T-helper 17 cell (primary cell): ENCODE data around the gene MED22. TPM values are rescaled to one million over a fixed set of nuclear protein-coding genes. Genes with fewer than 3 reads are reported as not detected.
A peak's percentile ranks its signal among the peaks of the same experiment; 100 is the strongest.
"Not testable (repeated sequence)": the region's sequence is repeated elsewhere in the genome, so short reads cannot be mapped to it uniquely, and the experiment has no call there.

Source experiments
- ATAC-seq: fragments of 150-1000 bp; cut with Tn5 transposase; 2 replicates; pipeline ENCODE4 v1.10.0; 2021; ENCODE audit warnings: mild to moderate bottlenecking, moderate library complexity
- DNase-seq, 3 donors: peaks; one replicate each; pipeline versions ENCODE4 v3.0.0 to v3.0.0-alpha.2; 2020 to 2021
- H3K9me3 ChIP-seq: one replicate; pipeline ENCODE4 v1.7.0; 2013; ENCODE audit warnings: low read length, mild to moderate bottlenecking; ENCODE audit not compliant: control insufficient read depth, poor library complexity, severe bottlenecking
- H3K27ac Mint-ChIP-seq: one replicate; pipeline ENCODE4 v1.8.0; 2022; ENCODE audit warnings: mild to moderate bottlenecking, moderate library complexity, mixed read lengths
- H3K27me3 Mint-ChIP-seq: one replicate; pipeline ENCODE4 v1.8.0; 2022; ENCODE audit warnings: mixed read lengths
- H3K36me3 Mint-ChIP-seq: one replicate; pipeline ENCODE4 v1.8.0; 2022; ENCODE audit warnings: low read depth, mixed read lengths
- H3K4me1 Mint-ChIP-seq: one replicate; pipeline ENCODE4 v1.8.0; 2022; ENCODE audit warnings: mild to moderate bottlenecking, mixed read lengths
- H3K4me3 Mint-ChIP-seq: one replicate; pipeline ENCODE4 v1.8.0; 2022; ENCODE audit warnings: mild to moderate bottlenecking, moderate library complexity, mixed read lengths
- total RNA-seq, 4 donors: library from RNA in 2 of 4; stranded (reverse) in 2 of 4; gene quantifications; one replicate each; pipeline ENCODE4 v1.2.3 and lab custom pipeline; 2022 to 2026

MED22 gene
- total RNA-seq, 2 donors from 2014 or later = 23.4 to 23.6 TPM

DNA sequence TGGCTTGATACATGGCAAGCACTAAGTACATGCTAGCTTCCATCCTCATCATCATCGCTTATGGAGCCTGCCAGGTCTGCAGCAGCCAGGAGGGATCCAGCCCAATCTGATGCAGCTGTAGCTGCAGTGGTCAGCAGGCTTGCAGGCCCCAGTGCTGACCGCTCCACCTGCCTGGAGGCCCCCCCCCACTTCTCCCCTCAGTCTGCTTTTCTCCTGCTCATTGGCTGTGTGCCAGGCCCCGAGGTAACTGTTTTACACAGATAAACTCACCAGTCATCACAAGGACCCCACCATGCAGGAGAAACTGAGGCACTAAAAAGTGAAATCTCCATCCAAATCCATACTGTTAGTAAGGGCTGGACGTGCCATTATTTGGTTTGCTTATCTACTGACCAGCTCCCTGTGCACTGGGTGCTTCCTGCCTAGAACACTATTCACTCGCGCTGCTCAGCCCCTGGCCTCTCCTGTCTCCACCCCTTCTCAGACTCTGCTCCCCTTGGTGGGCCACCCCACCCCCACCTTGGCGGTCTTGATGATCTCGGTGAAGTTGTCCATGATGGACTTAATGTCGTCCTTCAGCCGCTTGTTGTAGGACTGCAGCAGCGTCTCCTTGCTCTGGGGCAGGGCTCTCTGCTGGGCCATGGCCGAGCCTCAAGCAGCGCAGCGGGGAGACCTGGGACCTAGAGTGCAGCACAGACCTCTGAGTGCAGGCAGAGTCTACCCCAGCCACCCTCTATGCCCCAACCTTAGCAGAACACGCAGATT, 1.7 kb downstream of the MED22 start:
- Mint-ChIP-seq H3K36me3 (peaks cover 7% of the 10 kb centered on the region), H3K27me3 (no peaks in the 10 kb centered on the region), H3K27ac (peak overlapping the region; percentile 99), H3K4me3 (peak overlapping the region; percentile 94), H3K4me1 (peaks cover 33% of the 10 kb centered on the region)
- no peak for DNase-seq
- ATAC-seq = no peak
- H3K9me3 ChIP-seq = no peaks in the 10 kb centered on the region

DNA sequence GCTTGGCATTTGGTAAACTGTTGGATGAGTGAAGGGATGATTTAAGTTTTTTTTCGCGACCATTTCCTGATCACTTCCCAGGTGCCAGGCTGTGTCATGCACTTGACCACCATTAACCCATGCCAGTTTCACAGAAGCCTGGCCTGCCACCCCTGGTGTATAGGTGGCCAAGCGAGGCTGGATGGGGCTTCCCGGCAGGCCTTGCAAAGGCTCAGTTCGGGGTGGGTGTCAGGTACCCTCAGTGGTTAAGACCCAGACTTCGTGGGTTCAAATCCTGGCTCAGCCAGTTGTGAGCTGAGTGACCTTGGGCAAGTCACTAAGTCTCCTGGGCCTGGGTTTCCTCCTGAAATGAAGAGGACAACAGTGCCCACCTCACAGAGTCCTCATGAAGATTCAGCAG, 2.3 kb downstream of the MED22 start:
- no peak for ATAC-seq
- Mint-ChIP-seq H3K27me3 (no peaks in the 10 kb centered on the region), H3K4me1 (peaks cover 34% of the 10 kb centered on the region), H3K36me3 (peaks cover 8% of the 10 kb centered on the region), H3K4me3 (no peak overlapping the region), H3K27ac (no peak overlapping the region)
- no peak for DNase-seq
- H3K9me3 ChIP-seq = no peaks in the 10 kb centered on the region

DNA sequence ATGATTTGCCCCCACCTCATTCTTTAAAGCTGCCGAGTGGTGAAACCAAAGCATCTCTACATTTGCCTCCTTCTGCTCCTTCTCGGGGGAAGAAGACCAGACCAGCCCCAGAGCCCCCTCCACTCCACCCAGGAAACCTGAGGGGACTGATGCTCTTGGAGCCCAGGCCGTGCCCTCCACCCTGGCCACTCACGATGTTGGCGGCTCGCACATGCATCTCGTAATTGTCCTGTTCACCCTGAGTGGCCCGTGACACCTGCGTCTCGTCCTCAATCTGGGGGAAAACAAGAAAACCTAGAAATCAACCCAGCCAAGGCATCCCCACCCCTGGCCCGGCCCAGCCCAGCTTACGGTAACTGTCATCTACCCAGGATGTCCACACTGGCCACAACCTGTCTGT, 3.0 kb downstream of the MED22 start:
- H3K9me3 ChIP-seq = no peaks in the 10 kb centered on the region
- H3K27me3 Mint-ChIP-seq = no peaks in the 10 kb centered on the region
- ATAC-seq (no peak), DNase-seq (no peak)
- no peak overlapping the region for H3K27ac Mint-ChIP-seq
- H3K36me3 Mint-ChIP-seq = peaks cover 9% of the 10 kb centered on the region
- H3K4me1 Mint-ChIP-seq = peaks cover 39% of the 10 kb centered on the region
- no peak overlapping the region for H3K4me3 Mint-ChIP-seq

DNA sequence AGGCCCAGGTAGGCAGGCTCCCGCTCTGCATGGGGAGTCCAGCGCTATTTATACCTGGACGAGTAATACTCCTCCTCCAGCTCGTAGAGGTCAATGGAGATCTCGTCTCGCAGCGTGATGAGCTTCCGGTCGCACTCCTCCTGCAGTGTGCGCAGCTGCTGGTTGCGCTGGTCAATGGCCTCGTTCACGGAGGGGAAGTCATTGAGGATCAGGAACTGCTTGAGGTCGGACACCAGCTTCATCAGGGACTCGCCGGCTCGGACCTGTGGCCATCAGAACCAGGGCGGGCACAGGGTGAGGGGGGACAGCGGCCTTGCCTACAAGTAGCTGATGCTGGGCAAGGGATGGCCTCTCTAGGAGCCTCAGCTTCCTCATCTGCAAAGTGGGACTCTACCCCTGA, 3.9 kb downstream of the MED22 start:
- Mint-ChIP-seq H3K36me3 (peaks cover 9% of the 10 kb centered on the region), H3K27ac (no peak overlapping the region), H3K27me3 (no peaks in the 10 kb centered on the region), H3K4me1 (peaks cover 43% of the 10 kb centered on the region), H3K4me3 (no peak overlapping the region)
- ATAC-seq (no peak), DNase-seq (no peak)
- no peaks in the 10 kb centered on the region for H3K9me3 ChIP-seq

DNA sequence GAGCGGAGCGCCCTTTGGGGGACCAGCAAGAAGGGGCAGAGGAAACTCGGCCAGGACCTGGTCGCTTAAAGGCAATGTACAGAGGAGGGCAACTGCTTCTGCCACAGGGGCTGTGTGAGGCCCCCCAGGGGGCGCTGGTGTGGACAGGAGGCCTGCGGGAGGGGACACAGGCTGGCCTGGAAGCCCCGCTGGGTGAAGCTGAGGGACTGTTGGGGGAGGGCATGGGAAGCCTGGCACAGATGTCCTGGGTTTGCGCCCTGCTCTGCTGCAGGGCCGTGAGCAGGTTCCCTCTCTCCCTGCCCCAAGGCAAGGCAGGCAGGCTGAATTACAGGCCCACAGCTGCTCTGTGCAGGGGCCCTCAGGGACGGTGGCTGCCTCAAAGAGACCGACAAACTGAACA, 5.4 kb downstream of the MED22 start:
- no peaks in the 10 kb centered on the region for H3K27me3 Mint-ChIP-seq
- H3K36me3 Mint-ChIP-seq = peaks cover 2% of the 10 kb centered on the region
- no peak overlapping the region for H3K4me3 Mint-ChIP-seq
- ATAC-seq (no peak), DNase-seq (no peak)
- H3K27ac Mint-ChIP-seq = no peak overlapping the region
- peaks cover 32% of the 10 kb centered on the region for H3K4me1 Mint-ChIP-seq
- no peaks in the 10 kb centered on the region for H3K9me3 ChIP-seq

DNA sequence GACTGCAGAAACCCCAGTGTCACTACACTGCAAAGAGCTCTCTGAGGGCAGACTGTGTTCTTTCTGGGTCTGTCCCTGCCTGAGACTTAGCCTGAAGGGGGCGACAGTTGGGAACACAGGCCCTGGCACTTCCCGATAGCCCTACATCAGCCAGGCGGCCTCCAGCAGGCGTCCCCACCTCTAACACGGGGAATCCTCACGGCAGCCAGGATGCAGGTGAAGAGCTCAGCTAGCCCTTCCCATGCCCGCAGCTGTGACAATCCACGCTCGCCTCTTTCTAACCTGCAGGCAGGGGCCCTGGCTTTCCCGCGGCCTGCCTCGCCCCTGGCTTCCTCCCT, 5.9 kb downstream of the MED22 start:
- no peak overlapping the region for H3K27ac Mint-ChIP-seq
- DNase-seq (no peak), ATAC-seq (peak; percentile 16)
- no peaks in the 10 kb centered on the region for H3K27me3 Mint-ChIP-seq
- H3K4me3 Mint-ChIP-seq = no peak overlapping the region
- peaks cover 2% of the 10 kb centered on the region for H3K36me3 Mint-ChIP-seq
- H3K9me3 ChIP-seq = no peaks in the 10 kb centered on the region
- peaks cover 30% of the 10 kb centered on the region for H3K4me1 Mint-ChIP-seq

DNA sequence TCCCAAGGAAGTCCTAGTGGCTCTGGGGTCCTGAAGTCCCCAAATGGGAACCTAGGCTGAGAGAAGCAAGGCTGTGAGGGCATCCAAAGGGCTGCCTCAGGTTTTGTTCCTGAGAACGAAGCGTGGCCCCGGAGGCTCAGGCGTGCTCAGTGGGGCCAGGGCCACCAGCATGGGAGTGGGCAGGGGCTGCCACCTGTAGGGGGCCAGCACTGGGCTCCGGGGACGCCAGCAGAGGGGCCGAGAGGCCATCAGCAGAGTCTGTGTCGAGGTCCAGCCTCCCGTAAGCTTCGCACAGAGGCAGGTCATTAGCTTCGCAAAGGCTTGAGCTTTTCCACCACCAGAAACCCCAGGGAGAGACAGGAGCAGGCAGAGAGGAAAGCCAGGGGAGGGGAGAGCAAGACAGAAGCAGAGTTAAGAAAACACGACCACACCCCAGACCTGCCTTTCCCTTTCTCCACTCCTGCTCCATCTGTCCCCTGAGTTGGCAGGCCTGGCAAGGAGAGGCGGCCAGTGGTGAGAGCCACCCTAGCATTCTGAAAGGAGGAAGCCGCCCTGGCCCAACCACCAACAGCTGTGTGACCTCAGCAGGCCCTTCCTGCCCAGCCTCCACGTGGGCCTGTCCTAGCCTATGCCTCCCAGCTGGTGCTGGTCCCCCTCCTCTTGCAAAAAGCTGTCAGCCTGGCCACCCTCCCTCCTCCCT, 6.4 kb downstream of the MED22 start:
- DNase-seq (no peak), ATAC-seq (peak; percentile 16)
- H3K4me3 Mint-ChIP-seq = no peak overlapping the region
- H3K27ac Mint-ChIP-seq = peak overlapping the region; percentile 79
- H3K9me3 ChIP-seq = no peaks in the 10 kb centered on the region
- H3K27me3 Mint-ChIP-seq = no peaks in the 10 kb centered on the region
- H3K36me3 Mint-ChIP-seq = peaks cover 2% of the 10 kb centered on the region
- H3K4me1 Mint-ChIP-seq = peaks cover 25% of the 10 kb centered on the region

DNA sequence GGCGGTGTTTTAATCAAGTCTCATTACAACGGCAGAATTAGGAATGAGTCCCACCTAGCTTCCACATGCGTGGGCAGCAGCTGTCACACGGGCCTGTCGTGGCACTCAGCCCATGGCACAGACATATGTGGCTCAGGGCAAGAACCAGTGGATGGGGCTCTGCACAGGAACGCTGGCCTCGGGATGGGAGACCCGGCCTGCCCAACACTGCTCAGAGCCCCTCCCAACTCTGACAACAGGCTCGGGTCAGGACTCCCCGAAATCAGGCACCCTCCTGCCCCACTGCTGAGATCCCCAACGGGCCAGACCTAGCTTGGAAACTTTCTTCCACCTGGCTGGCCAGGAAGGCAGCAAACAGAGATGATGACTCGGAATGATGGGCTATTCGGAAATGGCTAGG, 7.0 kb downstream of the MED22 start:
- H3K4me1 Mint-ChIP-seq = peaks cover 24% of the 10 kb centered on the region

DNA sequence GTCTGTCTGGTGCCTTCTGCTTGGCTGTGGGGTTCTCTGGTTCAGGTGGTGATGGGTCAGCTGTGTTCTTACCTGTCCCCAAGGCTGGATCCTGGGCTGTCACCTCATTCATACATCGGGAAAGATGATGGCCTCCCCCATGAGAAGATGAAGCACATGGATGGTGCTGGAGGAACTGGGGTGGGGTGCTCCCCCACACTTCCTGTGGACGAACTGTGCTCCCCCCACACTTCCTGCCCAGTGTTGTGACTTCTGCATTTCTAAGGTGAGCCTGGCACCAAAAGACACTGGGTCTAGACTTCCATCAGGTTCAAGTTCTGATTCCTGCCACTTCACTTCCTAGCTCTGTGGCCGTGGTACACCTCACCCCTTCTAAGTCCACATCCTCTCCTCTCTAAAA, 7.7 kb downstream of the MED22 start:
- no peak overlapping the region for H3K4me3 Mint-ChIP-seq
- peaks cover 28% of the 10 kb centered on the region for H3K4me1 Mint-ChIP-seq
- peak overlapping the region; percentile 79 for H3K27ac Mint-ChIP-seq
- no peaks in the 10 kb centered on the region for H3K27me3 Mint-ChIP-seq
- peaks cover 2% of the 10 kb centered on the region for H3K36me3 Mint-ChIP-seq
- DNase-seq (no peak), ATAC-seq (no peak)
- no peaks in the 10 kb centered on the region for H3K9me3 ChIP-seq

More for the DNA sequence above, 7.0 kb downstream of the MED22 start:
- no peak overlapping the region for H3K4me3 Mint-ChIP-seq
- ATAC-seq = no peak
- peak overlapping the region; percentile 79 for H3K27ac Mint-ChIP-seq
- H3K9me3 ChIP-seq = no peaks in the 10 kb centered on the region
- no peaks in the 10 kb centered on the region for H3K27me3 Mint-ChIP-seq
- H3K36me3 Mint-ChIP-seq = peaks cover 2% of the 10 kb centered on the region
- no peak for DNase-seq

DNA sequence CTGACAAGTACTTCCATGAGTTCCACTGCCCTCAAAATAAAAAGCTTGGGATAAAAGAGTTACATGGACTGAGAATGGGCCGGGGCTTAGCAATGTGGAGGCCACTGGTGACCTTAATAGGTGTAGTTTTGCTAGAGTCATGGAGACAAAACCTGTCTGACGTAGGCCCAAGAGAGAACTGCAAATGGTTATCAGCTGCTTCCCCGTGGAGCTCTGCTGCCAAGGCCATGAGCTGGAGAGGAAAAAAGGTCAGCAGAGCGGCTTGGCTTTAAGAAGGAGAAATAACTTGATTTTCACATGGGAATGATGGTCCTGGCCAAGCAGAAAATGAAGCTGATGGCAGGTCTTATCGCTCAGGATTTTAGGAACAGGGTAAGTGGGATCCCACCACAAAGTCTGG, 8.3 kb downstream of the MED22 start:
- Mint-ChIP-seq H3K4me1 (peaks cover 28% of the 10 kb centered on the region), H3K36me3 (peaks cover 2% of the 10 kb centered on the region), H3K4me3 (no peak overlapping the region), H3K27me3 (no peaks in the 10 kb centered on the region), H3K27ac (peak overlapping the region; percentile 16)
- DNase-seq = no peak
- no peaks in the 10 kb centered on the region for H3K9me3 ChIP-seq
- ATAC-seq = no peak

DNA sequence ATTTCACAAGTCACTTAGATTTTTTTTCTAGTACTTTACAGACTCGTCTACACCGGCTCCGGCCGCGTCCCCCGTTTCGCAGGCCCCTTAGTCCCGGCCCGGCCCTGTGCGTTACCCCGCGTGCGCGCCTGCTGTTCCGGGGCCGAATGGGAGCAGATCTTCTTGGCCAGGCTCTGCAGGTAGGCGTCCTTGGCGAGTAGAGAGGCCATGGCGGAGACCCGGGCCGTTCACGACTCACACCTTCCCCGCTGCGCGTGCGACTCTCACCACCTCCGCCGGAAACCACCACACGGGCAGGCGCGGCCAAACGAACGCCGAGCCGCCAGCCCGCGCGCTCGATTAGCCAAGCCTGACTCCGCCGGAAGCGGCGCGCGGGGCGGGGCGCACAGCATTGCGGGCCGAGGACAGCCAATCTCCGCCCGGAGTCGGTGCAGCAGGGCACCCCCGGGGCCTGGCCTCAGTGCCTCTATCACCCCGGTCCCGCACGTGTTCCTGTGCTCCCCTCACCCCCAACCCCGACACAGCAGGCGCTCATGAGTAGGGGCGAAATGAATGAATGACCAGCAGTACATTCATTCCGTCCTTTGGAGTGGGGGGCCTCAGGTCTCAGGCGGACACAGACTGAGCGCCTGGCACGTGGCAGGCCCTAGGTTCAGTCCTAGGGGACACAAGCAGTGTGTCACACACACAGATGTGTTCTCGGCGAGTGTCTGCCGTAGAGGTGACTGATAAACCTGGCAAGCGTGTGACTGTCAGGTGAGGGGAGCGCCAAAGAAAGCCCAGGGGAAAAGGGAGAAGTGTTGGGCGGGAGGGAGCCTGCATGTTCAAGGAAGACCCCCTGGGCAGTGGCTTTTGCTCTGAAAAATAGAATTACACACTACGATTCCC, 11.8 kb downstream of the MED22 start, which contains the start of gene SURF6:
TSS of gene SURF6 (minus strand) at position 265 of the 888 bp plus-strand sequence. CDS start at position 209, 56 bp downstream.
- H3K9me3 ChIP-seq = no peaks in the 10 kb centered on the region
- peaks cover 27% of the 10 kb centered on the region for H3K4me1 Mint-ChIP-seq
- DNase-seq (peak; percentile 90 to 92 (median 90)), ATAC-seq (peak; percentile 93)
- H3K27ac Mint-ChIP-seq = peak within 1 kb of the TSS; percentile 85
- H3K27me3 Mint-ChIP-seq = no peaks in the 10 kb centered on the region
- peaks cover 2% of the 10 kb centered on the region for H3K36me3 Mint-ChIP-seq
- peak within 1 kb of the TSS; percentile 96 for H3K4me3 Mint-ChIP-seq

DNA sequence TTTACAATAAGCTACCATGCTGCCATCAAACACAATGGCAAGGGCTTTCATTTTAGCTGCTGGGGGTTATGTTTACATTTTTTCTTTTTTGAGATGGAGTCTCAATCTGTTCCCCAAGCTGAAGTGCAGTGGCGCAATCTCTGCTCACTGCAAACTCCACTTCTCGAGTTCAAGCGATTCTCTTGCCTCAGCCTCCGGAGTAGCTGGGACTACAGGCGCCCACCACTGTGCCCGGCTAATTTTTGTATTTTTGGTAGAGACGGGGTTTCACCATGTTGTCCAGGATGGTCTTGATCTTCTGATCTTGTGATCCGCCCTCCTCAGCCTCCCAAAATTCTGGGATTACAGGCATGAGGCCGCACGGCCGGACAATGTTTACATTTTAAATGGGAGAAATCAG, 13.0 kb downstream of the MED22 start:
- Mint-ChIP-seq H3K4me3 (peak overlapping the region; percentile 96), H3K4me1 (peaks cover 23% of the 10 kb centered on the region)
- H3K27ac Mint-ChIP-seq, DNase-seq, H3K27me3 Mint-ChIP-seq, H3K9me3 ChIP-seq, H3K36me3 Mint-ChIP-seq, ATAC-seq: not testable (repeated sequence)

DNA sequence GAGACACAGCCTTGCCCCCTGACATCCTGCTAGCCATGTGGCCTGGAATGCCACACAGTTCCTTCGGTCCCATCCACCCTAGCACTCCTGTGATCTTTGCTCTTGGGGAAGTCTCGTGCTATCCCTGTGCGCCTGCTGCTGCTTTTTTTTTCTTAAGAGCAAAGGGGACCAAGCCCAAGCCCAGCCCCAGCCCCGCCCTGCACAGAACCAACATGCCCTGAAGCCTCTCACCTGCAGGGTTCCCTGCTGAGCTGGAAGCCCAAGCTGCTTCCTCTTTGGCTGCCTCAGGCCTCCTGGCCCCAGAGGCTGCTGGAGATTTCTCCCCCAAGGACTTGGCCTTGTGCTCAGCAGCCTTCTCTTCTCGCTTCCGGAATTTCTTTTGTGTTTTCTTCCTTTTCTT, 13.8 kb downstream of the MED22 start:
- Mint-ChIP-seq H3K36me3 (peaks cover 2% of the 10 kb centered on the region), H3K4me3 (peak overlapping the region; percentile 47), H3K27me3 (no peaks in the 10 kb centered on the region), H3K4me1 (peaks cover 20% of the 10 kb centered on the region), H3K27ac (no peak overlapping the region)
- no peaks in the 10 kb centered on the region for H3K9me3 ChIP-seq
- ATAC-seq (no peak), DNase-seq (no peak)
